GM23338 (cell line): Measurements from ENCODE around the gene NDOR1. TPM values are rescaled to one million over a fixed set of nuclear protein-coding genes. Genes with fewer than 3 reads are reported as not detected.

Experiments used
- ETS1 ChIP-seq: IDR thresholded peaks from 2 replicates; pipeline ENCODE4 v1.6.1; 2016; ENCODE audit warnings: antibody characterized with exemption
- EZH2 ChIP-seq: fragments of 200-600 bp; sonication (generic); IDR thresholded peaks from one replicate; pipeline ENCODE4 v1.8.0; 2017; ENCODE audit warnings: antibody characterized with exemption, mild to moderate bottlenecking, low read depth; ENCODE audit not compliant: unreplicated experiment
- EZH2phosphoT487 ChIP-seq: fragments of 200-600 bp; sonication (generic); IDR thresholded peaks from one replicate; pipeline ENCODE4 v1.8.1; 2018; ENCODE audit warnings: antibody characterized with exemption; ENCODE audit not compliant: unreplicated experiment
- NANOG ChIP-seq: IDR thresholded peaks from 2 replicates; pipeline ENCODE4 v1.6.1; 2016; ENCODE audit warnings: antibody characterized with exemption, borderline replicate concordance
- POLR2AphosphoS5 ChIP-seq: IDR thresholded peaks from 2 replicates; pipeline ENCODE4 v1.6.1; 2016; ENCODE audit warnings: antibody characterized with exemption, low read depth
- STAT1 ChIP-seq: IDR thresholded peaks from one replicate; pipeline ENCODE4 v1.6.1; 2016; ENCODE audit warnings: antibody characterized with exemption; ENCODE audit not compliant: unreplicated experiment
- ZNF462 ChIP-seq: fragments of 250-450 bp; sonication (Bioruptor Pico); IDR thresholded peaks from 2 replicates; pipeline ENCODE4 v1.5.0; 2020; ENCODE audit warnings: mild to moderate bottlenecking, moderate library complexity
- polyA plus RNA-seq: library from polyadenylated mRNA; unstranded; fragments of >200 nt; fragmentation: Nextera tagmentation; extraction: Ambion mirVana; gene quantifications from 2 replicates; pipeline ENCODE4 v1.2.1, GENCODE V29; 2016
- total RNA-seq: library from RNA; depleted of rRNA; stranded (reverse); fragments of >200 nt; shearing (Covaris generic); gene quantifications from 2 replicates; pipeline ENCODE4 v1.2.3, GENCODE V29; 2014

NDOR1 gene
- total and polyA plus RNA-seq, 2 experiments from 2014 or later: 19.4 to 38.1 TPM

- TF ChIP-seq ZNF462 (CRISPR knock-in tag) (no peak), EZH2 (no peak), EZH2phosphoT487 (no peak), NANOG (no peak), ETS1 (no peak), STAT1 (no peak), POLR2AphosphoS5 (no peak)
Observed at GRCh38 chr9:137160716-137161557, 44.6 kb upstream of the NDOR1 start (continued).
